H9 (cell line): ENCODE measurements around the gene DISP3. TPM values are rescaled to one million over a fixed set of nuclear protein-coding genes. Genes with fewer than 3 reads are reported as not detected.
A peak's percentile ranks its signal among the peaks of the same experiment; 100 is the strongest.

ENCODE experiments used
- DNase-seq: peaks from one replicate; pipeline ENCODE4 v3.0.0-alpha.2; 2017
- H2AFZ ChIP-seq: one replicate; pipeline ENCODE4 v1.6.1; 2013; ENCODE audit warnings: mild to moderate bottlenecking, low read length, control low read depth, moderate library complexity
- H2AK5ac ChIP-seq: 2 replicates; pipeline ENCODE4 v1.6.1; 2013; ENCODE audit warnings: low read length, control low read depth, mixed read lengths; ENCODE audit not compliant: insufficient read length
- H2BK120ac ChIP-seq: one replicate; pipeline ENCODE4 v1.6.1; 2013; ENCODE audit warnings: low read depth, mild to moderate bottlenecking, low read length, control low read depth, inconsistent platforms; ENCODE audit not compliant: poor library complexity, severe bottlenecking
- H2BK12ac ChIP-seq: 2 replicates; pipeline ENCODE4 v1.6.1; 2013; ENCODE audit warnings: low read length, control low read depth, mixed read lengths, low read depth; ENCODE audit not compliant: insufficient read length
- H2BK15ac ChIP-seq: 2 replicates; pipeline ENCODE4 v1.6.1; 2013; ENCODE audit warnings: low read depth, low read length, control low read depth
- H2BK20ac ChIP-seq: one replicate; pipeline ENCODE4 v1.6.1; 2013; ENCODE audit warnings: low read depth, mild to moderate bottlenecking, low read length, control low read depth, inconsistent platforms; ENCODE audit not compliant: poor library complexity, severe bottlenecking
- H2BK5ac ChIP-seq: 2 replicates; pipeline ENCODE4 v1.6.1; 2013; ENCODE audit warnings: low read length, control low read depth, mixed read lengths; ENCODE audit not compliant: insufficient read length
- H3K14ac ChIP-seq: 2 replicates; pipeline ENCODE4 v1.6.1; 2013; ENCODE audit warnings: low read length, control low read depth; ENCODE audit not compliant: insufficient read depth
- H3K18ac ChIP-seq: 2 replicates; pipeline ENCODE4 v1.6.1; 2013; ENCODE audit warnings: low read depth, mild to moderate bottlenecking, mixed read lengths, low read length, control low read depth; ENCODE audit not compliant: insufficient read length
- H3K23ac ChIP-seq: 2 replicates; pipeline ENCODE4 v1.6.1; 2013; ENCODE audit warnings: low read length, control low read depth, mixed read lengths, low read depth; ENCODE audit not compliant: insufficient read length
- H3K23me2 ChIP-seq: 2 replicates; pipeline ENCODE4 v1.6.1; 2013; ENCODE audit warnings: low read depth, mild to moderate bottlenecking, mixed read lengths, low read length, control low read depth; ENCODE audit not compliant: insufficient read length, poor library complexity, severe bottlenecking
- H3K27ac ChIP-seq: 2 replicates; pipeline ENCODE4 v1.5.1; 2013; ENCODE audit warnings: low read length, control low read depth, mixed read lengths, low read depth; ENCODE audit not compliant: insufficient read length
- H3K27me3 ChIP-seq: 2 replicates; pipeline ENCODE4 v1.6.1; 2013; ENCODE audit warnings: low read length, control low read depth, inconsistent platforms; ENCODE audit not compliant: insufficient read depth
- H3K4ac ChIP-seq: 2 replicates; pipeline ENCODE4 v1.6.1; 2013; ENCODE audit warnings: low read depth, mild to moderate bottlenecking, control low read depth, inconsistent platforms, low read length, moderate library complexity
- H3K4me1 ChIP-seq: 2 replicates; pipeline ENCODE4 v1.6.1; 2013; ENCODE audit warnings: low read length, control low read depth, inconsistent platforms; ENCODE audit not compliant: insufficient read depth
- H3K4me2 ChIP-seq: 2 replicates; pipeline ENCODE4 v1.6.1; 2013; ENCODE audit warnings: low read length, control low read depth, mixed read lengths; ENCODE audit not compliant: insufficient read length, insufficient read depth
- H3K56ac ChIP-seq: 2 replicates; pipeline ENCODE4 v1.6.1; 2013; ENCODE audit warnings: low read depth, mild to moderate bottlenecking, mixed read lengths, low read length, control low read depth; ENCODE audit not compliant: insufficient read length
- H3K79me1 ChIP-seq: 2 replicates; pipeline ENCODE4 v1.6.1; 2013; ENCODE audit warnings: low read depth, mild to moderate bottlenecking, moderate library complexity, low read length, control low read depth, inconsistent platforms; ENCODE audit not compliant: insufficient read depth, poor library complexity, severe bottlenecking
- H3K79me2 ChIP-seq: 2 replicates; pipeline ENCODE4 v1.6.1; 2013; ENCODE audit warnings: low read length, control low read depth, inconsistent platforms; ENCODE audit not compliant: insufficient read depth
- H3K9ac ChIP-seq: 2 replicates; pipeline ENCODE4 v1.6.1; 2013; ENCODE audit warnings: low read length, control low read depth, mixed read lengths; ENCODE audit not compliant: insufficient read length; ENCODE audit errors: extremely low read depth
- H3K9me3 ChIP-seq: one replicate; pipeline ENCODE4 v1.6.1; 2013; ENCODE audit warnings: low read depth, low read length, inconsistent platforms; ENCODE audit not compliant: control insufficient read depth
- H3T11ph ChIP-seq: one replicate; pipeline ENCODE4 v1.6.1; 2013; ENCODE audit warnings: mild to moderate bottlenecking, low read length, control low read depth, inconsistent platforms
- H4K20me1 ChIP-seq: one replicate; pipeline ENCODE4 v1.6.1; 2013; ENCODE audit not compliant: control insufficient read depth, insufficient read length, insufficient read depth
- H4K5ac ChIP-seq: 2 replicates; pipeline ENCODE4 v1.6.1; 2013; ENCODE audit warnings: low read depth, mild to moderate bottlenecking, mixed read lengths, low read length, control low read depth; ENCODE audit not compliant: insufficient read length
- H4K8ac ChIP-seq: replicated peaks from 2 replicates; pipeline ENCODE4 v1.6.1; 2013; ENCODE audit warnings: low read length, control low read depth, mixed read lengths, low read depth; ENCODE audit not compliant: insufficient read length
- H4K91ac ChIP-seq: 2 replicates; pipeline ENCODE4 v1.6.1; 2013; ENCODE audit warnings: low read depth, mild to moderate bottlenecking, moderate library complexity, mixed read lengths, low read length, control low read depth; ENCODE audit not compliant: insufficient read length
- H3K27ac Mint-ChIP-seq, 3 experiments: 2 replicates in 2 of 3; 3 replicates in 1 of 3; pipeline ENCODE4 v1.8.0; 2020 to 2021; ENCODE audit warnings: mixed read lengths in 3 of 3, mild to moderate bottlenecking in 1 of 3, moderate library complexity in 1 of 3
- H3K27me3 Mint-ChIP-seq: 2 replicates; pipeline ENCODE4 v1.8.0; 2021; ENCODE audit warnings: low read depth, mild to moderate bottlenecking, moderate library complexity, mixed read lengths
- H3K36me3 Mint-ChIP-seq, 3 experiments: 2 replicates in 2 of 3; 3 replicates in 1 of 3; pipeline ENCODE4 v1.8.0; 2020 to 2021; ENCODE audit warnings: low read depth in 3 of 3, mixed read lengths in 3 of 3; ENCODE audit not compliant: insufficient read depth in 1 of 3
- H3K4me1 Mint-ChIP-seq, 2 experiments: 2 replicates each; pipeline ENCODE4 v1.8.0; 2020; ENCODE audit warnings: mixed read lengths in 2 of 2
- H3K4me3 Mint-ChIP-seq, 2 experiments: 2 replicates in 1 of 2; 3 replicates in 1 of 2; pipeline ENCODE4 v1.8.0; 2020 to 2021; ENCODE audit warnings: mild to moderate bottlenecking in 2 of 2, mixed read lengths in 2 of 2, moderate library complexity in 1 of 2
- H3K9me3 Mint-ChIP-seq, 2 experiments: 2 replicates in 1 of 2; 3 replicates in 1 of 2; pipeline ENCODE4 v1.8.0; 2020; ENCODE audit warnings: mild to moderate bottlenecking in 2 of 2, mixed read lengths in 2 of 2, moderate library complexity in 1 of 2
- CTCF ChIP-seq: fragments of 200-600 bp; sonication (generic); conservative IDR thresholded peaks from 3 replicates; pipeline ENCODE4 v1.8.0; 2021; ENCODE audit warnings: antibody characterized with exemption, mild to moderate bottlenecking
- WGBS: extraction: QIAGEN DNeasy Blood & Tissue Kit; methylation state at CpG from one replicate; pipeline ENCODE4 v1.1.7; 2013; ENCODE audit warnings: missing lambda C conversion rate, low lambda C conversion rate, mixed read lengths; ENCODE audit not compliant: insufficient read length; ENCODE audit errors: extremely low coverage; 5-methylcytosine and 5-hydroxymethylcytosine counted together
- total RNA-seq: library from RNA; stranded (reverse); gene quantifications from 2 replicates; pipeline ENCODE4 v1.2.1, GENCODE V29; 2021

Gene DISP3
- total RNA-seq, 1 experiment from 2014 or later = 3.5 TPM

DNA sequence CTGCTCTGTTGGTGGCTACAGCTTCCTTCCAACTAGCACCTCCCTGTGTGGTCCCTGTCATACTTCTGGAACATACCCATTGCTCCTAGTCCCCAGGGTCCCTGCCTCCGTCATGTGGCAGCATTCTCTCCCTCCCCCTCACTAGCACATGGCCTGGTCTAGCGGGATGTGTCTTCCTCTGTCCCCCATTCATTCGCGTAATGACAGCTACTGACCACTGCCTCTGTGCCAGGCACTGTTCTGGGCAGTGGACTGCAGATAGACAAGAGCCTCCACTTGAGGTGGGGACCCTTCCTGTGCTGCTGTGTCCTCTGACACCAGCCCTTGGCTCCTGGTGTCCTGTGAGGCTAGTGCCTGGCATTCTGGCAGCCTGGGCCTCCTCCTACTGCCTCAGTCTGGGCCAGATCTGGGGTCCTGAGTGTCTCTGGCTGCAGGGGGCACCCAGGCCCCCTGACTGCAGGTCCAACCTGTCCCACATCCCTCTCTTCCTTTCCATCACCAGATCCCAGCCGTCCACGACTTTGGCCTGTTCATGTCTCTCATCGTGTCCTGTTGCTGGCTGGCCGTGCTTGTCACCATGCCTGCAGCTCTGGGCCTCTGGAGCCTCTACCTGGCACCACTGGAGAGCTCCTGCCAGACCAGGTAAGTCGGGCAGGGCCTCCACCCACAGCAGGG is 38.1 kb downstream of the DISP3 start:
- Histone ChIP-seq H4K5ac (no peak overlapping the region), H3K79me1 (no peaks in the 10 kb centered on the region), H3K79me2 (no peaks in the 10 kb centered on the region), H4K8ac (no peak overlapping the region), H3K14ac (no peak overlapping the region), H2BK12ac (no peak overlapping the region), H3K4ac (no peak overlapping the region), H3K56ac (no peak overlapping the region), H2BK5ac (no peak overlapping the region), H3K18ac (no peak overlapping the region), H2BK20ac (no peak overlapping the region), H3T11ph (no peak overlapping the region), H3K23me2 (no peaks in the 10 kb centered on the region), H4K91ac (no peak overlapping the region), H3K9ac (no peak overlapping the region), H3K4me1 (no peaks in the 10 kb centered on the region), H2AFZ (no peak overlapping the region), H3K9me3 (no peaks in the 10 kb centered on the region), H3K27ac (no peak overlapping the region), H2BK120ac (no peak overlapping the region), H3K23ac (no peak overlapping the region), H4K20me1 (no peaks in the 10 kb centered on the region), H3K27me3 (no peaks in the 10 kb centered on the region), H3K4me2 (no peak overlapping the region), H2BK15ac (no peak overlapping the region), H2AK5ac (no peak overlapping the region)
- no peak for DNase-seq
- Mint-ChIP-seq H3K4me1 (peaks cover 18 to 23% of the 10 kb centered on the region in 2 experiments), H3K27ac (peak overlapping the region in 1 of 3 experiments; percentile 27; a peak in 3 of 7 replicates), H3K27me3 (no peaks in the 10 kb centered on the region), H3K9me3 (peaks cover 10 to 14% of the 10 kb centered on the region in 2 experiments; a peak in 4 of 5 replicates), H3K4me3 (no peak overlapping the region), H3K36me3 (peaks cover 14 to 33% (median 21%) of the 10 kb centered on the region in 3 experiments)
- no peak for TF ChIP-seq CTCF
- no CpG with 5 or more reads among the region's 9 CpGs for WGBS
